Muscle of back (tissue), 11 donors: ENCODE results near the gene MRPL37. TPM values are rescaled to one million over a fixed set of nuclear protein-coding genes. Genes with fewer than 3 reads are reported as not detected.

ENCODE experiments used
- DNase-seq, 3 donors: peaks; one replicate each; pipeline versions ENCODE4 v3.0.0 to v3.0.0-alpha.2; 2013
- polyA plus RNA-seq, 10 donors: library from polyadenylated mRNA; unstranded; fragments of 120-200 nt; gene quantifications; one replicate each; pipeline ENCODE4 v1.2.1, GENCODE V29; 2013; ENCODE audit not compliant: insufficient read length in 10 of 10

MRPL37 gene
- polyA plus RNA-seq, 10 donors = 54.6 to 64.7 (median 62.6) TPM

DNA sequence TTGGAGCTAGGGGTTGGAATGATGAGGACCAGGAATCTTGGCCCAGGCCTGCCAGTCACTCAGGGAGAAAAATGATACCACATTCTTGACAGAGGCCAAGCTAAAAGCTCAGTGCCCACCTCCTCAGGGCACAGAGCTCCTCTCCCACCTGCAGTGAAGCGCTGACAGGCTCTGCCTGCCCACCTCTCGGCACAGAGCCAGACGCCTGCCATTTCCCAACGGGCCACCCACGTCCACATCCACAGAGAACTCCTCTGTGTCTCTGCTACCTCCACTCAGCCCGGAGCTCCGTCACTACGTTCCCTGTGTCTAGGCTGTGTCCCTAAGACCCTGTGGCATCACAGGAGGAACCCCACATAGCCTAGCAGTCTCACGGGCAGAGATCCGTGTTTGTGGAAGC lies 60.8 kb downstream of the MRPL37 start:
- no peak for DNase-seq

DNA sequence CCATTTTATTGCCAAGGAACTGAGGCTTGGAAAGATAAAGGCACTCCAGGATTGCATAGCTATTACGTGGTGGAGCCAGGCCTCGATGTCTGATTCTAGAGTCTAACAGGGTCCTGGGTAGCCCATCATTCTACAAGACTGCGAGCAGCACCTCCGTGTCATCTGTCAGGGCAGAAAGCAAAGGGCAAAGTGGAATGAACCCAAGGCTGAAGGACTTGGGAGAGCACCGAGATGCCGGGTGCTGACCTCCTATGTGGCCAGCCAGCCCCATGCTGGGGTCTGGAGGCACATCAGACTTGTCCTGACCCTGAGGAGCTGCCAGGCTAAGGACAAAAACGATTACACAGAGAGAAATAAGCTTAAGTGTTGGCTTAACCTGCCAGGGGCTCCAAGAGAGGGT lies 62.3 kb downstream of the MRPL37 start:
- no peak for DNase-seq

DNA sequence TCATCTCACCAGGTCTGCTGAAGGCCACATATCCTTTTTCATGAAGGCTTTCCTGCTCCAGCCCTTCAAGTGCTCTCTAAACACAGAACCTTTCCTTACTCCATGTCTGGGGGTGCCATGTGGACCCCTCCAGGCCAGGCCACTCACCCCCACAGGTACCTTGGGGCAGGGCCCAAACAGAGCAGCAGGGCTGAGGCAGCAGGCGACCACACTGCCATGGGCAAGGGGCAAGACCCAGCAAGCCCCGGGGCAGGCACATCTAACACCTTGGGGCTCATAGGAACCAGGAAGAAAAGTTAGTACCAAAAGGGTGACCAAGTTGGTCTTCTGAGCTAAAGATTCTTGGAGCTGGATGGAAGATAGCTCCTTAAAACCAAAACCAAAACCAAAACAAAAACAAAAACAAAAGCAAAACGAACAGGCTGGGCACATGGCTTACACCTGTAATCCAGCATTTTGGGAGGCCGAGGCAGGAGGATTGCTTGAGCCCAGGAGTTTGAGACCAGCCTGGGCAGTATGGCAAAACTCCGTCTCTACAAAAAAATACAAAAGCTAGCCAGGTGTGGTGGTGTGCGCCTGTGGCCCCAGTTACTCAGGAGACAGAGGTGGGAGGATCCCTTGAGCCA lies 63.7 kb downstream of the MRPL37 start:
- no peak for DNase-seq

DNA sequence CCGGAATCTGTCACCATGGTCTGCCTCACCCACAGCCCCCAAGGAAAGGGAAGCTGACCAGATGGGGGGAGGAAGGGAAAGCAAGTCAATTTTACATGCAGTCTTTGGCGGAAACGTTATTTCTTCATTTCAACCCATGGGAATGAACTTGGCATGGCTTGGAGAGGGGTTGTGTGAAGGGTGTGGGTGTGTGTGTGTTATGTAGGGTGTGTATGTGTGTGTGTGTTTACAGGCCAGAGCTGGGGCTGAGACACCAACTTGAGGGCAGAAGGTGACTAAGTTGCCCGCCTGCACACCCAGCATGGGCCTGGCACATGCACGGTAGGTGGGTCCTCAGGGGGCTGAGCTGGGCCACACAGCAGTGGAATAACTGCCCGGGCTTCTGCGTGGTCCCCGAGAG lies 65.2 kb downstream of the MRPL37 start:
- no peak for DNase-seq

DNA sequence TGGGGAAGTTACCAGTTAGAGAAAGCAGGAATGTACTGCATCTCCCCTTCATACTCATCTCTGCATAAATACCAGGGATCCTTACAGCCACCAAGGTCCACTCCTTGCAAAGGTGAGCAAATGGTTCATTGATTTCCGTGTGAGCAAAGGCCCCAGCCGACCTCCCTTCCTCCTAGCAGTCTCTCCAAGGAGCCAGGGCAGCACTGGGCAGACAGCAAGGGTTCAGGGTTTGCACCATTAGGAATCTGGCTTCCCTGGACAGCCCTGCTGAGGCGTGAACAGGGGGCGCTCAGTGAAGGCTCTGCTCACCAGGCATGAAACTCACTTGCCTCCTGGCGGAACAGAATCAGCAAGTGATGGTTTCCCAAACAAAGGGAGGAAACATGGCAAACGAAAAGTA lies 65.7 kb downstream of the MRPL37 start:
- no peak for DNase-seq

DNA sequence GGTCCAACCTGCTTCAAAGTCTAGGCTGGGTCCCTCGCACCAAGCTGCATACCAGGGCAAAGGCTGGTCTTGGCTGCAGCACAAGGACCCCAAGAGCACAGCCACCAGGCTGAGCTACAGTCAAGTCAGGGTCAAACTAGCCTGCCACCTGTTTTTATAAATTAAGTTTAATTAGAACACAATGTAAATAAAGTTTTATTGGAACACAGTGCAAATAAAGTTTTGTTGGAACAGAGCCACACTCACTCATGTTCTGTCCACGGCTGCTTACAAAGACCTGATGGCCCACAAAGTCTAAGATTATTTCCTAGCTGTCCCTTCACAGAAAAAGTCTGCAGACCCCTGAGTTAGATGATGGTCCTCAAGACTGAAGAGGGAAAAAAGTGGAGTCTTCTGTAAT lies 66.2 kb downstream of the MRPL37 start:
- no peak for DNase-seq

DNA sequence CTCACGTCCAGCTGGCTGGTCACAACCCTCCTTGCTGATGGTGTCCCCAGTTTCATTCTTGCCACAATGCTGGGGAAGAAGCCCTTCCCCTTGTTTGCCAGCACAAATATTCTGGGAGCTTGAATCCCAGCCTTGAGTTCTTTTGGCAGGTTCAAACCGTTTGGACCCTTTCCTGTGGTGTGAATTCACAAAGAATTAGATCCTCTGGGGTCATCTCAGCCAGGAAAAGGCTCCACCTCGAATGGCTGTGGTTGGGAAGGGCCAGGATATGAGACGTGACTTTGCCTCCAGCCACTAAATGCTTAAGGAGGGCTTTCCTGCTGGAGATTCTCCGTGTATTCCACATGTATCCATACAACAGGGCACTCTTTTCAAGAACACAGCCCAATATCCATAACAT lies 66.9 kb downstream of the MRPL37 start:
- DNase-seq = peak in 1 of 3 donors; percentile 53

Other genes with a start within 250 kb of the MRPL37 start
- gene LDLRAD1, start 182.0 kb upstream of the MRPL37 start, polyA plus RNA-seq = not detected
- 100 to 1,000 TPM; 140 to 172 (median 156) TPM for gene TMEM59, start 147.0 kb upstream of the MRPL37 start, polyA plus RNA-seq
- gene TCEANC2, start 146.6 kb upstream of the MRPL37 start, polyA plus RNA-seq = 1 to 10 TPM; 4.9 to 7.7 (median 5.6) TPM
- under 1 TPM in 3 of 10 donors, not detected in 7; 0.08 to 0.20 (median 0.10) TPM for gene CDCP2, start 47.2 kb upstream of the MRPL37 start, polyA plus RNA-seq
- 1 to 10 TPM; 4.3 to 8.4 (median 5.7) TPM for gene CYB5RL, start 137 bp upstream of the MRPL37 start, polyA plus RNA-seq
- gene SSBP3, start 206.2 kb downstream of the MRPL37 start, polyA plus RNA-seq = 10 to 100 TPM; 44.8 to 68.1 (median 51.2) TPM